GM18951 (cell line): Measurements from ENCODE around the gene NOD2.

ENCODE experiments used
- POLR2A ChIP-seq: IDR thresholded peaks from 4 replicates; pipeline ENCODE4 v1.6.1; 2011; ENCODE audit warnings: mild to moderate bottlenecking; ENCODE audit not compliant: insufficient read length, insufficient read depth; ENCODE audit errors: extremely low read depth
- in situ Hi-C: fragments of 300-500 bp; cut with MboI; formaldehyde crosslinking; loops from one replicate; pipeline ENCODE4 v1.12.0; 2022; ENCODE audit warnings: low sequenced_read_pairs, mixed read lengths, inconsistent platforms; ENCODE audit not compliant: unreplicated experiment

Gene NOD2

DNA sequence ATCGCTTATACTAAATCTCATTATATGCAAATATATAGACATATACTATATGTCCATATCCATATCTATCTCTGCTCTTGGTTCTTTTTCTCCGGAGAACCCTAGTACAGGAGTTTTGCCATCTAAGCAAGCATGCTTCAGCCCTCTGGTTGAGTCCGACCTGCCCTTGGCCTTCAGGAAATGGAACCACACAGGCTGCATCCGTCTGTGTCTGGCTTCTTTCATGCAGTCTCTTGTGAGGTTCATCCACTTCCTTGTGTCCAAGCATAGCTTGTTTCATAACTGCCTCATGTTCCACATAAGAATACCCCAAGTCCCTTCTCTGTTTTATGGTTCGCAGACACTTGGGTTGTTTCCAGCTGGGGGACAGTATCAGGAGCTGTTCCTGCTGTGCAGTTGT lies 29.1 kb upstream of the NOD2 start:
- no peak for TF ChIP-seq POLR2A
- in situ Hi-C loops = no loop called here

DNA sequence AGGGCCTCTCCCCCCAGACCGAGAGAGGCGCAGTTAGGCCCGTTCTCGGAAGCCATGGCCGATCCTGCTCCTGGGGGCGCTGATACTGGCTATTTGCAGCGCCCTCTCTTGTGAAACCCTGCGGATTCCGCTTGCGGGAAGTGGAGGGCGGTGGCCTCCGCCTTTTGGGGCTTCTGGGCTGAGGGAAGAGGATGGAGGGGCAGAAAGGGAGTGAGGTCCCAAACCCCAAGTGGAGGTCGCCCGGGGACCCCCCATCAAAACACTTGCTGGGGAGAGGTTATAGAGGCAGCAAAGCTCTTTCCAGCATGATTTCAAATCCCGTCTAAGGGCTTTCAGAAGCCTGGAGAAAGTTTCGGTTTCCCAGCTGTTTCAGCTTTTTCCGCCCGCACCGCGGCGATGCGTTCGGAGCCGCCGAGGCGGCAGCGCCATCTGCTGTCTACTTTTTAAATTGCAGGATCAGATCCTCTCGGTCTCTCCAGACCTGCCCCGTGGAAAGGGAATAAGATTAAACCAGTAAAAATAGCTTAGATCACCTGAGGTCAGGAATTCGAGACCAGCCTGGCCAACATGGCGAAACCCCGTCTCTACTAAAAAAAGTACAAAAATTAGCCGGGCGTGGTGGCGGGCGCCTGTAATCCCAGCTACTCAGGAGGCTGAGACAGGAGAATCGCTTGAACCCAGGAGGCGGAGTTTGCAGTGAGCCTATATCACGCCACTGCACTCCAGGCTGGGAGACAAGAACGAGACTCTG lies 28.1 kb upstream of the NOD2 start:
- in situ Hi-C loops = no loop called here
- no peak for TF ChIP-seq POLR2A

- in situ Hi-C loops = no loop called here
- peak; percentile 45 for TF ChIP-seq POLR2A
These were observed 26.5 kb upstream of the NOD2 start for GRCh38 chr16:50666658-50667496.

DNA sequence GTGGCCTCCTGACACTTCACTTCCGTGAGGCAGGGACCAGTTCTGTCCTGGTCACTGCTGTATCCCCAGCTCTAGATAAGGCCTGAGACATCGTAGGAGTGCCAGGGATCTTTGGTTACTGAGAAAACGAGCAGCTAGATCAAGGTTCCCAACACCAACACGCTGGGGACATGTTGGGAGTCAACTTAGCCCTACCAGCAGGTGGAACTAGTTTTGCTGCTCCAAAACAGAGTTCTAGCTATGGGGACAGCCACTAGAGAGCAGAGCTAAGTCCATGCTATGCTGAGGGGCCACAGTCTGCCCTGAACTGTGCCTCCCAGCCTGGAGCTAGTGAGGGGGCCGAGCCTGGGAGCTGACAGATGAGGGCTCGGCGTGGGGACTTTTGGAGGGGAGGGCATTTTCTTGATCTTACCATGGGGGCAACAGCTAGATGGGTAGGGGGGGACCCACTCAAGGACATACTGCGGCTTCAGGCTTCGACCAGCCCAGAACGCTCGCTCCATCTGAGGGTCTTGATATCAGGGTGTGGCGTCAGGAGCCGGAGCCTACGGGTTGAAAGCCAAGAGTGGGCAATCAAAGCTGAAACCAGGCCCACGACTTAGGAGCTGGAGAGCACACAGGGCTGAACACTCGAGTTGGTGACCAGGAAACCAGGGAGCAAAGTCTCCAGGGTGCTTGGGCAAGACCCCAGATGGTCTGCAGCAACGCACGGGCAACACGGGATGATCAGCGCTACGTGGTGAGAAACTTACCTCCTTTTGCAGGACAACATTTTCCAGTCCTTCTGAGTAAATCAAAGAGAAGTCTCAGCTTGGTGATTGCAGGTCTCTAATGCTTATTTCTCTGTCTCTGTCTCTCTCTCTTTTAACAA lies 25.7 kb upstream of the NOD2 start:
- TF ChIP-seq POLR2A = no peak
- in situ Hi-C loops = no loop called here

- in situ Hi-C loops = no loop called here
- TF ChIP-seq POLR2A = no peak
These were observed 24.9 kb upstream of the NOD2 start for GRCh38 chr16:50668368-50669008.

DNA sequence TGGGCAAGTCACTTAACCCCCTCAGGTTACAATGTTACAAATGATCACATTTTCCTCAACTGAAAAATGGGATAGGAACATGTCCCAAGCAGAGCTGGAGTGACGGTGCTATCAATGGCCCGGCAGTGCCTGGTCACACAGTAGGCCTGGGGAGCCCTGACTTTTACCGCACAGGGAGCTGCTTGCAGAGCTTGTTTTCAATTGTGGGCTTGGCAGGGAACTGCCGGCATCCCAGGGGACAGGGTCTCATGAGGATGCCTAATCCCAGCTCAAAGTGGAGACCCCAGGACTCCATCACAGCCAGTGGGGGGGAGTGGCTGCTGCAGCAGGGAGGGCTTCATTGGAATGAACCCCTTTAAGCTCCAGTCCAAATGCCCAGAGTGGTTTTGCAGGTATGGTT lies 23.7 kb upstream of the NOD2 start:
- in situ Hi-C loops = no loop called here
- TF ChIP-seq POLR2A = no peak

GRCh38 chr16:50670476-50670875 lies 22.9 kb upstream of the NOD2 start:
- no peak for TF ChIP-seq POLR2A
- in situ Hi-C loops = no loop called here

- no peak for TF ChIP-seq POLR2A
- in situ Hi-C loops = no loop called here
These were observed 21.7 kb upstream of the NOD2 start for GRCh38 chr16:50671644-50672260.

DNA sequence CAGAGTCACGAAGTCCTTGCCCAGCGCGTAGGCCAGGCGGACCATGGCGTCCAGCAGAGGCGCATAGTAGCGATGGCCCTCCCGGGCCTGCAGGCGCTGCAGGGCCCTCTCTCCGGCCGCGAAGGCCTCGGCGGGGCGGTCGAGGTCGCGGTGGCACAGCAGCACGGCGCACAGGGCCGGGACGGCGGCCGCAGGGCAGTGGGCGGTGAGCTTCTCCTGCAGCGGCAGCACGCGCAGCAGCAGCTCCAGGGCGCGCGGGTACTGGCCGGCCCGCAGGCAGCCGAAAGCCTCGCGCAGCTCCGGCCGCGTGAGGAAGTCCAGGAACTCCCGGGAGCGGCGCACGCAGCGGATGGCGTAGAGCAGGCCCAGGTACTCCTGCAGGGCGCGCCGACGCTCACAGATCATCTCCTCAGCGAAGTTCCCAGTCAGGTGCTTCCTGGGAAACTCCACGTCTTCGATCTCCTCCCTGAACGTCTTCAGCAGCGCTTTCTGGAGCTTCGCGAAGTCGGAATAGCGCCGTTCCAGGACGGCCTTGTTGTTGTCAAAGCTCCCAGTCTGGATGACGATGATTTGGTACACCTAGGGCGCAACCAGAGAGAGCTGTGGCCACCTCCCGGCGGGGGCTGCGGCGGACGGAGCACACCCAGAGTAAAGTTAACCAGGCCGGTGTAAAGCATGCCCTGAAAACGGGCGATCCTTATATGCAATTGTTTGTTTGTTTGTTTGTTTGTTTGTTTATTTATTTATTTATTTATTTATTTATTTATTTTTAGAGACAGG lies 19.7 kb upstream of the NOD2 start:
- in situ Hi-C loops = no loop called here
- TF ChIP-seq POLR2A = no peak

DNA sequence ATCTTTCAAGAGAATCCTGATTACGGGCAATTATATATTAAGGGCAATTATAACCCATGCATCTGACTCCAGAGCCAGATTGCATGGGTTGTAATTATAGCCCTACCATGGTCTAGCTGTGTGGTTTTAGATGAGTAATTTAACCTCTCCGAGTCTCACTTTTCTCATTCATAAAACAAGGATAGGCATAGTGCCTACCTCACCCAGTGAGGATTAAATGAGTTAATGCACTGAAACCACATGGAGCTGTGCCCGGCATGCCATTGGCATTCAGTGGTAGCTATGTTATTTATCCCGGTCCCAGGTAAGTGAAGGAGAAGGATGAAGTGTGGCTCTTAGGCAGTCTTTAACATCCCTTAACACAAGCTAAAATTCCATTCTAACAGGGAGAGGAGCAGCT lies 18.6 kb upstream of the NOD2 start:
- in situ Hi-C loops = no loop called here
- TF ChIP-seq POLR2A = no peak

DNA sequence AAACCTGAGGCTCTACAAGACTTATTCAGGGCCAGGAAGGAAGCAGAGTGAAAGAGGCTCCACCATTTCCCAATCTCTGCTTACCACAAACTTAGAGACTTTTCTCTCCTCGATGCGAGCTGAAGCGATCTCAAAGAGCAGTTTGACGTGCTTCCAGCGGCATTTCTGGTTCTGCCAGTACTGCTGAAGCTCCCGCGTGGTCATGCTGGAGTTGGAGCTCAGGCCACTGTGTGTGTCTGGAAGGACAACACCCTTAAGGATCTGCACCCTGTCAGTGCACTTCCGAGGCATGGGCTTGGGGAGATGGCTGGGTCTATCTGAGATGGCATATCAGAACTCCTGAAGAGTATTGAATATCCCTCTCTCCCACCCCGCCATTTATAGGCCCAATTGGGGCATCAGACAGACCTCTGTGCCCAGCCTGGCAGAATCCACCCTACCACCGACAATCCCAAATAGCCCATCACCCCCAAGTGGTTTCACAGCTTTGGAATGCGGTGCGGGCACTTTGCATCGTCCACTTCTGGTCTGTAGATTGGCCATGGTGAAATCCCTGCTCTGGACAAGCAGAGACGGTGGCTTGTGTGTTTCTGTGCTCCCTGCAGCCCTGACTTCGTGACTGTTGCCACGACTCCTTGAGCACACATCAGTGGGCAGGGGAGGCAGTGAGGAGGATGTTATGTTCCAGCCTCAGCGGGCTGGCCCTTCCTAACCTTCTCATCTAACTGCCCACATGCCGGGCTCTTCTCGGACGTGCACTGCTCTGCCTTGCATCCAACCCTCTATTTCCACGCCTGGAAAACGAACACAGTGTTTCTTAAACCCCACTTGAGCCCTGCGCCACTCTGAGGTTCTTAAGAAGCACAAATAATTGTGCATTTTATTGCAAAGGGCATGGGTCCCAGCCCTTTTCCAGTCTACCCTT lies 17.5 kb upstream of the NOD2 start:
- in situ Hi-C loops = no loop called here
- TF ChIP-seq POLR2A = no peak

DNA sequence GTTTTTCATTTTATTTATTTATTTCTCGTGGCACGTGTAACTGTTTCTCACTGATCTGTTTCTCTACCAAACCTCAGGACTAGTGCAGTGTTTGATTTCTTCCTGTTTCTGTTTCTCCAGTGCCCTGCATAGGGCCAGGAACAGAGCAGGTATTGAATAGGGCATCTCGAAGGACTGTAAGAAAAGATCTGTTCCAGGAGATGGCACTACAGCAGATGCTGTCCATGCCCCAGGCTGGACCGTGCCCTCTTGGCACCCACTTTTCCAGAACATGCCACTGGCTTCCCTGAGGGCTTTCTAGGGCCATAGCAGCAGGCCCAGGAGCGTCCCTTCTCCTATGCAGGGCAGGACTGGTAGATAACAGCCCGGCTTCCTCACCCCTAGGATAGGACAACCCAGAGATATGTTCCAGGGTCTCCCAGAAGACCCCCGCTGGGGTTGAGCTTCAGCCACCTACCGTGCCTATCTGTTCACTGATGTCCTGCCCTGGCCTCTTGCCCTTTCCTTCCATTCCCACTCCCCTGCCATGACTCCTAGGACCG lies 16.7 kb upstream of the NOD2 start:
- in situ Hi-C loops = no loop called here
- no peak for TF ChIP-seq POLR2A
